DOHH2 (cell line): Measurements from ENCODE around the gene ABLIM1.
A peak's percentile ranks its signal among the peaks of the same experiment; 100 is the strongest.

Experiments
- H3F3A ChIP-seq: fragments of 200-600 bp; sonication (generic), shearing (Covaris generic); 2 replicates; pipeline ENCODE4 v1.6.0; 2016; ENCODE audit warnings: antibody characterized with exemption, mild to moderate bottlenecking; ENCODE audit not compliant: control insufficient read depth, insufficient read depth
- H3K27ac ChIP-seq: fragments of 200-600 bp; sonication (generic); 2 replicates; pipeline ENCODE4 v1.5.1; 2014; ENCODE audit warnings: low read depth, mild to moderate bottlenecking, low read length, moderate library complexity
- H3K27me3 ChIP-seq: fragments of 200-600 bp; sonication (generic); 2 replicates; pipeline ENCODE4 v1.6.1; 2014; ENCODE audit warnings: mild to moderate bottlenecking, low read length, mixed read lengths; ENCODE audit not compliant: control insufficient read depth
- H3K36me3 ChIP-seq: fragments of 200-600 bp; sonication (generic); 2 replicates; pipeline ENCODE4 v1.6.1; 2014; ENCODE audit warnings: mild to moderate bottlenecking, low read length, moderate library complexity, mixed read lengths; ENCODE audit not compliant: control insufficient read depth
- H3K4me1 ChIP-seq: fragments of 200-600 bp; sonication (generic); 2 replicates; pipeline ENCODE4 v1.6.1; 2014; ENCODE audit warnings: mild to moderate bottlenecking, low read length, mixed read lengths; ENCODE audit not compliant: control insufficient read depth
- H3K4me2 ChIP-seq: fragments of 200-600 bp; sonication (generic); 2 replicates; pipeline ENCODE4 v1.6.0; 2014; ENCODE audit warnings: mild to moderate bottlenecking, low read length, moderate library complexity
- H3K4me3 ChIP-seq: fragments of 200-600 bp; sonication (generic); 2 replicates; pipeline ENCODE4 v1.5.1; 2014; ENCODE audit warnings: mild to moderate bottlenecking, low read length, mixed read lengths
- H3K79me2 ChIP-seq: fragments of 200-600 bp; sonication (generic); 2 replicates; pipeline ENCODE4 v1.6.1; 2014; ENCODE audit warnings: mild to moderate bottlenecking, low read length, mixed read lengths; ENCODE audit not compliant: control insufficient read depth
- H3K9me2 ChIP-seq: fragments of 200-600 bp; sonication (generic); replicated peaks from 2 replicates; pipeline ENCODE4 v1.6.1; 2014; ENCODE audit warnings: mild to moderate bottlenecking, low read length, mixed read lengths; ENCODE audit not compliant: control insufficient read depth
- H3K9me3 ChIP-seq: fragments of 200-600 bp; sonication (generic); 2 replicates; pipeline ENCODE4 v1.6.1; 2014; ENCODE audit warnings: antibody characterized with exemption, low read length, mixed read lengths; ENCODE audit not compliant: control insufficient read depth, insufficient read depth
- H4K20me1 ChIP-seq: fragments of 200-600 bp; sonication (generic); 2 replicates; pipeline ENCODE4 v1.6.0; 2014; ENCODE audit warnings: low read depth, mild to moderate bottlenecking, antibody characterized with exemption, low read length, moderate library complexity; ENCODE audit not compliant: control insufficient read depth, insufficient read depth
- EZH2phosphoT487 ChIP-seq: fragments of 200-600 bp; sonication (generic); IDR thresholded peaks from 2 replicates; pipeline ENCODE4 v1.6.1; 2017; ENCODE audit warnings: borderline replicate concordance, mild to moderate bottlenecking, antibody characterized with exemption, low read length, moderate library complexity, mixed read lengths
- TF ChIP-seq, protein P1 (sequence below): fragments of 200-600 bp; sonication (generic); IDR thresholded peaks from one replicate; pipeline ENCODE4 v1.5.1; 2014; ENCODE audit warnings: antibody characterized with exemption, mild to moderate bottlenecking, low read depth, low read length; ENCODE audit not compliant: poor library complexity, severe bottlenecking

The ABLIM1 gene

GRCh38 chr10:114631666-114632417, 26.2 kb downstream of the ABLIM1 start:
- TF ChIP-seq, protein P1, sequence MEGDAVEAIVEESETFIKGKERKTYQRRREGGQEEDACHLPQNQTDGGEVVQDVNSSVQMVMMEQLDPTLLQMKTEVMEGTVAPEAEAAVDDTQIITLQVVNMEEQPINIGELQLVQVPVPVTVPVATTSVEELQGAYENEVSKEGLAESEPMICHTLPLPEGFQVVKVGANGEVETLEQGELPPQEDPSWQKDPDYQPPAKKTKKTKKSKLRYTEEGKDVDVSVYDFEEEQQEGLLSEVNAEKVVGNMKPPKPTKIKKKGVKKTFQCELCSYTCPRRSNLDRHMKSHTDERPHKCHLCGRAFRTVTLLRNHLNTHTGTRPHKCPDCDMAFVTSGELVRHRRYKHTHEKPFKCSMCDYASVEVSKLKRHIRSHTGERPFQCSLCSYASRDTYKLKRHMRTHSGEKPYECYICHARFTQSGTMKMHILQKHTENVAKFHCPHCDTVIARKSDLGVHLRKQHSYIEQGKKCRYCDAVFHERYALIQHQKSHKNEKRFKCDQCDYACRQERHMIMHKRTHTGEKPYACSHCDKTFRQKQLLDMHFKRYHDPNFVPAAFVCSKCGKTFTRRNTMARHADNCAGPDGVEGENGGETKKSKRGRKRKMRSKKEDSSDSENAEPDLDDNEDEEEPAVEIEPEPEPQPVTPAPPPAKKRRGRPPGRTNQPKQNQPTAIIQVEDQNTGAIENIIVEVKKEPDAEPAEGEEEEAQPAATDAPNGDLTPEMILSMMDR: no peak
- peak; percentile 87 for TF ChIP-seq EZH2phosphoT487
- Histone ChIP-seq H3K27me3 (peaks cover 44% of the 10 kb centered on the region), H3K9me3 (no peaks in the 10 kb centered on the region), H3K4me2 (peak overlapping the region; percentile 1; the same call in 1 of the 2 replicates), H3K27ac (no peak overlapping the region), H3K4me3 (no peak overlapping the region), H3K36me3 (no peaks in the 10 kb centered on the region), H3F3A (no peaks in the 10 kb centered on the region), H3K4me1 (no peaks in the 10 kb centered on the region), H3K79me2 (no peaks in the 10 kb centered on the region), H3K9me2 (no peaks in the 10 kb centered on the region), H4K20me1 (no peaks in the 10 kb centered on the region)

DNA sequence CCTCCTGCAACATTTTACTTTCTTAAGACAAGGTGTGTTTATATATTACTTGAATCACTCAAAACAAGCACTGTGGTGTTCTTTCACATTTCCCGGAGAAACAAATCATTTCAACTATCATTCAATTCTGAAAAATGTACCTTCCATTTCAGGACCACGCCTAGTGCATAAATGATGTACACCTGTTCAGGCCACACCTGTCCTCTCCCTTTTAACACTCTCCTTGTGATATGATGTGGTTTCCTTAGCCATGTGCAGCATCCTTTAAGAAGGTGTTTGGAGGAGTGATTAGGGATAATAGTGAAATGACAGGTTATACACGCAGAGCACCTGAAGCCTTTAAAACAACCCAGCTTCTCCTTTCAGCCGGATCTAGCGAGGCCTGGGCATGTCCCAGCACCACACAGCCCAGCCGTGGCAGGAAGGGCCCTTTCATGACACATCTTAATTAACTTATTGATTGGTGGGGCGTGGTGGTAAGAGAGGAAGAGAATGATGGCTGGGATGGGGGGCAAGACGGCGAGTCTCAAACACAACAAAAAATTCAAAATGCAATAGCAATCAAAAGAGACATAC, 26.9 kb downstream of the ABLIM1 start:
- Histone ChIP-seq H3K4me3 (no peak overlapping the region), H3F3A (no peaks in the 10 kb centered on the region), H3K27me3 (peaks cover 44% of the 10 kb centered on the region), H3K9me3 (no peaks in the 10 kb centered on the region), H3K36me3 (no peaks in the 10 kb centered on the region), H3K27ac (no peak overlapping the region), H3K9me2 (no peaks in the 10 kb centered on the region), H3K79me2 (no peaks in the 10 kb centered on the region), H4K20me1 (no peaks in the 10 kb centered on the region), H3K4me1 (no peaks in the 10 kb centered on the region), H3K4me2 (no peak overlapping the region)
- no peak for TF ChIP-seq EZH2phosphoT487
- TF ChIP-seq, protein P1: no peak

DNA sequence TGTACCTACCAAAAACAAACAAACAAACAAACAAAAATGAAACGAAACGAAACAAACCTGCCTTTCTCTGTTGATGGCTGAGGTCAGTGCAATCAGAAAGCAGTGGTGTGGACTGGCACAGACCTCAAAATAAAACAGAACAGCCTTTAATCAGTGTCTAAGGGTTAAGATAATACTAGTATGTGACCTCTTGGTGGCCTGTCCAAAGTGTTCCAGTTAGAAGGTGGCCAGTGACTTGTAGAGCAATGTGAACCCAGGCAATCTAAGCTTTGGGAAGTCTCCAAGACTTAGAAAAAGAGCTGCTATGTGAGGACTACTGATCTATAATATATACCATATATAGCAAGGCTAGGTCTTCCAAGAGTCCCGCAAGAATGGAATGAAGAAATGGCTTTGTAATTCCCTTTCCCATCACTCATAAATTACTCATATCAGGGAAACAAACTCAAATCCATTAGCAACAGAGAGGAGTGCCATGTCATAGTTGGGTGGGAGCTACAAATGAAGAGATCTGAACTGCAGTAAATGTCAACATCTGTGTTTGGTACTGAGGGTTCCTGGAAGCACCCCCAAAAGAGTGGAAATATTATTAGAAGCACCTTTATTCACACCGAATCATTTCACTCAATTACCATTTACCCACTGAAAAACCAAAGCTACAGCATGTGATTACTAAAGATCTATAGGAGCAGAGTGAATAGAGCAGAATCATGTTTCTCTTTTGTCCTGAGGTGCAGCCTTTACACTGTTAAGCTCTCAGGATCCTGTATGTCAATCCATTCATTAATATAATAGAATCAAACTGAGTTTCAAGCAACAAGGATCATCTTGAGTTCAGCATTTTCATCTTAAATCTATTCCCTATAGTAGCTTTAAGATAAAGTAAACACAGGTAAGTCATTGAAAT, 28.0 kb downstream of the ABLIM1 start:
- H3K4me3 ChIP-seq: no peak overlapping the region
- H3K79me2 ChIP-seq: no peaks in the 10 kb centered on the region
- H3K4me2 ChIP-seq: no peak overlapping the region
- no peaks in the 10 kb centered on the region for H3K4me1 ChIP-seq
- no peaks in the 10 kb centered on the region for H3K9me2 ChIP-seq
- 0 out of 2 replicates have a peak, but pooled peaks have one; percentile 57 for TF ChIP-seq EZH2phosphoT487
- TF ChIP-seq, protein P1: no peak
- H3K27me3 ChIP-seq: peaks cover 44% of the 10 kb centered on the region
- no peaks in the 10 kb centered on the region for H3K9me3 ChIP-seq
- no peaks in the 10 kb centered on the region for H4K20me1 ChIP-seq
- no peaks in the 10 kb centered on the region for H3K36me3 ChIP-seq
- H3F3A ChIP-seq: no peaks in the 10 kb centered on the region
- H3K27ac ChIP-seq: no peak overlapping the region
